GM10248 (cell line): ENCODE results near the gene SYTL5.

Experiments used
- CTCF ChIA-PET: fragments of 300-600 bp; sonication (Branson Sonifier 250); formaldehyde crosslinking; extraction: SDS; loops from one replicate; lab custom pipeline; 2021; ENCODE audit warnings: antibody characterized with exemption; lab: Yijun Ruan, JAX
- POLR2A ChIA-PET: fragments of 350-650 bp; sonication (Branson Sonifier 250); formaldehyde crosslinking; extraction: SDS; loops from one replicate; lab custom pipeline; 2020; ENCODE audit warnings: antibody characterized with exemption; lab: Yijun Ruan, JAX
- DNase-seq: peaks from one replicate; pipeline ENCODE4 v3.0.0; 2012; ENCODE audit errors: extremely low spot score
- CTCF ChIP-seq: IDR thresholded peaks from 2 replicates; pipeline ENCODE4 v1.5.1; 2012; ENCODE audit warnings: mild to moderate bottlenecking, low read depth; ENCODE audit errors: extremely low read depth, missing control alignments, control extremely low read depth

The SYTL5 gene

GRCh38 chrX:38044701-38045100 lies 38.3 kb downstream of the SYTL5 start:
- DNase-seq = no peak
- no peak for TF ChIP-seq CTCF
- ChIA-PET POLR2A (no interaction called here), CTCF (no interaction called here)

- ChIA-PET POLR2A (no interaction called here), CTCF (no interaction called here)
- TF ChIP-seq CTCF = no peak
- no peak for DNase-seq
These were observed 39.3 kb downstream of the SYTL5 start for GRCh38 chrX:38045538-38046096.

GRCh38 chrX:38048886-38049285 lies 42.5 kb downstream of the SYTL5 start:
- ChIA-PET POLR2A (no interaction called here), CTCF (no interaction called here)
- DNase-seq = no peak
- TF ChIP-seq CTCF = no peak

- no peak for DNase-seq
- POLR2A ChIA-PET = no interaction called here
- TF ChIP-seq CTCF = no peak
- CTCF ChIA-PET = no interaction called here
These were observed 44.5 kb downstream of the SYTL5 start for GRCh38 chrX:38050806-38051205.

GRCh38 chrX:38052096-38052495 lies 45.7 kb downstream of the SYTL5 start:
- no peak for TF ChIP-seq CTCF
- DNase-seq = no peak
- POLR2A ChIA-PET = no interaction called here
- CTCF ChIA-PET = no interaction called here

GRCh38 chrX:38055170-38055847 lies 49.0 kb downstream of the SYTL5 start:
- no peak for TF ChIP-seq CTCF
- no peak for DNase-seq
- ChIA-PET CTCF (no interaction called here), POLR2A (no interaction called here)
